ENCODE data around the gene HDGFL3.

The HDGFL3 gene

GRCh38 chr15:83129791-83130190, 77.8 kb downstream of the HDGFL3 start:
- DNase-seq (ENCODE audit: low read depth in 1 of 2, low spot score in 1 of 2), result no peak

DNA sequence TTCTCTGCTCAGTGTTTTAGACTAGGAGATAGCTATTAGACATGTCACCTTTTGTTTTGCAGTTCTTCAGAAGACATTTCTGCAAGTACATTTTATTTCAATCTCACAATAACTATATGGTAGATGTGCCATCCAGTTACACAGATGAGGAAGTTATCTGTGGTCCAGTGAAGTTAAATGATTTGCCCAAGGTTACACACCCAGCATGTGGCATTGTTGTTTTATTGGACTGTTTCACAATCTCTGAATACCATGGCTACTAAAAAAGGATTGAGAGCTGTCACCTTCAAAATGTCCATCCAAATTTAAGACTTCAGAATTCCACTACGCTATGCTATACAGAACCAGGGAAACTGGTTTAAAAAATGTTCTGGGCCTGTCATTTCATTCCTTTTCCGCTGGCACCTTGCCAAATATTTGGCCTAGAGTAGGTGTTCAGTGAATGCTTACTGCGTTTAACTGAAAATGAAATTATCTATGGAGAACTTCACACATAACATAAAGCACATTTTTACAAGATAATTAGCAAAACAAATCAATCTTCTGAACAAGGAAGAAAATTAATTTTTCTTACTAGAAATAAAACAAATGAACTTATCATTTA, 80.0 kb downstream of the HDGFL3 start:
- DNase-seq (ENCODE audit: low read depth in 1 of 2, low spot score in 1 of 2), result no peak

DNA sequence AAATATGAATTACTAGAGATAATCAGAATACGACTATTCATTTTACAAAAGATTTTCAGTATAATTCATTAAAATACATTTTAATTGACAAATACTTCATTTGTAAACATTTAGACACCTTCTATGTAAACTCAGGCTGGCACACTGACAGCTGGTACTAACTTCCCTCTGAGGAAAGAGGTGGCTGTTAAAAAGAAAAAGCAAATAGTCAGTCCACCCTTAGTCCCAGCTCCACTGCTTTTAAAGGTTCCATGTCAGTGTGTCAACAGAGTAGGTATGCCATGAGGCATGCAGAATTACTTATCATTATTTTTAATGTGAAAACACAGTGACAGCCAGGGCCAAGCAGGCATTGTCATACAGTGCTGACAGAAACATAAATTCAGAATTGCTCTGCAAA, 84.1 kb downstream of the HDGFL3 start:
- DNase-seq (ENCODE audit: low read depth in 1 of 2, low spot score in 1 of 2), result no peak

GRCh38 chr15:83119968-83120581, 87.5 kb downstream of the HDGFL3 start:
- no peak for DNase-seq (ENCODE audit: low read depth in 1 of 2, low spot score in 1 of 2)

DNA sequence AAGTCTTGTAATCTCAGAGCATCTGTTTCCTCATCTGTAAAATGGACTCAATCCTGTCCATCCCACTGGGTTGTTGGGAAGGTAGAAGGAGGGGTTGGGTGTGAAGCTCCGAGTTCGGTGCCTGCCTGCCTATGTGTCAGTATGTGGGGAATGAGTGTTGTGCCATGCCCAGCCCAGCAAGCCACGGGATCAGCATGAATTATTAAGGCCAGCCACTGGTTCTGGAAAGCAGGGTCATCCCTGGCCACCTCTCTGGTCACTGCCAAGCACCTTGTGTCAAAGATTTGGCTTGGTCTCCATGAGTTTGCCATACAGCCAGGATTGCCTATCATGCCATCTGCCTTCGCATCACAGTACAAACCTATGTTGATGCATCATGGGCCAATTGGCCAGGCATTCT, 88.7 kb downstream of the HDGFL3 start:
- DNase-seq (ENCODE audit: low read depth in 1 of 2, low spot score in 1 of 2), result no peak

- no peak for DNase-seq (ENCODE audit: low read depth in 1 of 2, low spot score in 1 of 2)
Observed at GRCh38 chr15:83118291-83118827, 89.3 kb downstream of the HDGFL3 start.

DNA sequence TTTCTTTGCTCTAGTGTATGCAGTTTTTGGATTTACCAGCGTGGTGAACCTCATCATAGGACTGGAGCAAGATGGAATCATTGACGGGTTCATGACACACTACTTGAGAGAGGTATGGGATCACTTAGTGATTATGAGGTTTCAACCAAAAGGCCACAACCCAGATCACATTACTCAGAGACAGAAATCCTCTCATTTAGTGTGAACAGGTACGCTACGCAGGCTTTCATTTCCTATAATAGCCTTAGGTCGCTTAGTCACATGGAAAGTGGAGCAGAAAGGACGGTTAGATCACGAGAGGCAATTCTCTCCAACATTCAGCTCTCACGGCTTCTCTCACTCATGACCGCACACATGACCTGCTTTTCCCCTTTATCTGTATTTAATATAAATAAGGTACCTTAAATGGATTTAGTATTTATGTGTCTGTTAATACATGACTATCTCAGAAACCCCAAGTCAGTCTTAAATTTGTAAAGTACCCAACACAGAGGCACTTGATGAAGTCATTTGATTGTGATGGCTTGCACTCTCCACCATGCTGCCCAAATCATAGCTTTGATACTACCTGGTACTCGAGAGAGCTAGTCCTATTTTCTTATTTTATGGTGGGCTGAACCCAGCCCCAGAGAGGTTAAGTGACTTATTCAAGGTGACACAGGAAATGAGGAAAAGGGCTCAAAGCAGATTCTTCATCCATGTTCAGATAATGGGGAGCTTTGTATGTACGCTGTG, 91.6 kb downstream of the HDGFL3 start:
- DNase-seq (ENCODE audit: low read depth in 1 of 2, low spot score in 1 of 2), result no peak

- no peak for DNase-seq (ENCODE audit: low read depth in 1 of 2, low spot score in 1 of 2)
Observed at GRCh38 chr15:83115410-83115809, 92.2 kb downstream of the HDGFL3 start.

DNA sequence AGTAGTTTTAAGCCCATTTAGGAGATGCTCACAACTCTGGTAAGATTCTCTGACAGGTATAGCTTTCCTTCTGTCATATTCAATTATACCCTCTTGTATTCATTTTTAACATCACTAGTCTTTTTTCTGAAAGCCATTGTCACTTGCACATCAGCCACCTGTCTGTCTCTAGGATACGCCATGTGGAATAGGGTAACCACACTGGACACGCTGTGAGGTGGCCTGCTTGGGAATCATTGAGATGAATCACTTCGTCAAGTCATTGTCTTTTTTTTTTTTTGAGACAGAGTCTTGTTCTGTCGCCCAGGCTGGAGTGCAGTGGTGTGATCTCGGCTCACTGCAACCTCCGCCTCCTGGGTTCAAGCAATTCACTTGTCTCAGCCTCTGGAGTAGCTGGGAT, 92.8 kb downstream of the HDGFL3 start:
- DNase-seq (ENCODE audit: low read depth in 1 of 2, low spot score in 1 of 2), result no peak

DNA sequence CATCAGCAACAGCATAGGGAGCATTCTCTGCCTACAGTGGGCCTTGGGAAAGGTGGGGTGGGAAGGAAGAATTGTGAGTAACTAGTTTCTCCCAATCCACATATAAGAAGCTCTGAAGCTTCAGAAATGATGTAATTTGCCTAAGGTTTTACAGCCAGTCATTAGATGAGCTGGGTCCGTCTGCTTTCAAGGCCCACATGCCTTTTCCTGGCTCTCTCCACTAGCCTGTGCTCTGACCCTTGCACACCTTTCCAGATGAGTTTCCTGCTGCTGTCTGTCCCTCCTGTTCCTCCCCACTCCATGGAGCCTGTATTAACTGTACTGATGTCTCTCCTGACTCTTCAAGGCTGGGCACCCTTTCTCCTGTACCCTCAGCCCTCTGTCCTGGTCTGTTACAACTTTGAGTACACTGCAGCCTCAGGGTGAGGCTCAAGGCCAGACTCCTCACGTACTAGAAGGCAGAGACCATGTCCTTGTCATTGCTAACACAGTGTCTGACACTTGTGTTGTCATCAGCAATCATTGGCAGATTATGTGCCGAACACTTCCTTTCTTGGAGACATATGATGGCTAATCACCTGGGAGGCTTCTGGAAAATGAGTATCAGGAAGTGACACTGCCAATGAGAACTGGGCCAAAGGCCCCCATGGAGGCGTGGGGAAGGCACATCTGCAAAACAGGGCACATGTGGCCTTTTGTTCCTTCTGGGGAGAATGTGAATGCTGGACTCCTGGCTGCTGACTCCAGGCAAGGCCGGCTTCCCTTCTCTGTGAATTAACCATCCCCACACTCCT, 93.5 kb downstream of the HDGFL3 start:
- no peak for DNase-seq (ENCODE audit: low read depth in 1 of 2, low spot score in 1 of 2)

DNA sequence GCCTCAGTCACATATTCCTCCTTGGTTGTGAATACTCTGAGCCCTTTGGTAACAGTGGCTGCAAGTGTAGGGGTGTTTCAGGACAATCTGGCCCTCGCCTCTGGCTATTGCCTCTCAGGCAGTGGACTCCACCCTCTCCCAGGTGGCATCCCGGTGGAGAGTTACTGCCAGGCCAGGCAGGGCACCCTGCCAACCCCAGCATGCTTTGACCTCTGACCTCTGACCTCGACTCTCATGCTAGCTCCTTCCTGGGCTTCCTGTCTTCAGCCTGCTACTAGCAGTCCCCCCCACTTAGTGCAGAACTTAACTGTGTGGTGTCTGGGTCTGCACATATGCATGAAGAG, 94.7 kb downstream of the HDGFL3 start:
- no peak for DNase-seq (ENCODE audit: low read depth in 1 of 2, low spot score in 1 of 2)

- DNase-seq (ENCODE audit: low read depth in 1 of 2, low spot score in 1 of 2), result no peak
Observed at GRCh38 chr15:83112233-83112955, 95.2 kb downstream of the HDGFL3 start.

DNA sequence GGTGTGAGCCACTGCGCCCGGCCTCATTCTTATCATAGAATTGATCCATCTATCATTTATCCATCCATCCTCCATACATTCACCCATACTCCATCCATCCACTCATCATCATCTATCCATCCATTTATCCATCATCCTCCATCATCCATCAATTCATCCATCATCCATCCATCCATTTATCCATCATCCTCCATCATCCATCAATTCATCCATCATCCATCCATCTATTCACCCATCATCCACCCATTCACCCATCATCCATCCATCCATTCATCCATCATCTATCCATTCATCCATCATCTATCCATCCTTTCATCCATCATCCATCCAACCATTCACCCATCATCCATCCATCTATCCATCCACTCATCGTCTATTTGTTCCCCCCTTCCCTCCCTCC, 96.5 kb downstream of the HDGFL3 start:
- DNase-seq (ENCODE audit: low read depth in 1 of 2, low spot score in 1 of 2), result no peak

GRCh38 chr15:83110381-83110780, 97.2 kb downstream of the HDGFL3 start:
- DNase-seq (ENCODE audit: low read depth in 1 of 2, low spot score in 1 of 2), result no peak

DNA sequence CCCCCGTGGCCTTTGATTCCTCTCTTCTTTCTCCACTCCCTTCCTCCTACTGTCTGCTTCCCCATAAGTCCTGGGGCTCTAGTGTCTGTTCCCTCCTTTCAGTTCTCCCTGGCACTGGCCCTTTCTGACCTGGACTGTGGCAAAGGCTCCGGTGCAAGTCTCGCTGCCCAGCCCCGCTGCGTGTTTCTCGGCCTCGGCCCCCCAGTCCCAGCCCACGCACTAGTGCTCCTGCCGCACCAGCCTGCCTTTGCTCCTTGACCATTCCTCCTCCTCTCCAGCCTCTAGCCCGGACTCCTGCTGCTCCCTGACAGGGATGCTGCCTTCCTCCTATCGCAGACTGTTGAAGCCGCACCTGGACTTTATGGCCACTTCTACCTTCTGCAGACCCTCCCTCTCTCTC, 98.1 kb downstream of the HDGFL3 start:
- no peak for DNase-seq (ENCODE audit: low read depth in 1 of 2, low spot score in 1 of 2)

DNA sequence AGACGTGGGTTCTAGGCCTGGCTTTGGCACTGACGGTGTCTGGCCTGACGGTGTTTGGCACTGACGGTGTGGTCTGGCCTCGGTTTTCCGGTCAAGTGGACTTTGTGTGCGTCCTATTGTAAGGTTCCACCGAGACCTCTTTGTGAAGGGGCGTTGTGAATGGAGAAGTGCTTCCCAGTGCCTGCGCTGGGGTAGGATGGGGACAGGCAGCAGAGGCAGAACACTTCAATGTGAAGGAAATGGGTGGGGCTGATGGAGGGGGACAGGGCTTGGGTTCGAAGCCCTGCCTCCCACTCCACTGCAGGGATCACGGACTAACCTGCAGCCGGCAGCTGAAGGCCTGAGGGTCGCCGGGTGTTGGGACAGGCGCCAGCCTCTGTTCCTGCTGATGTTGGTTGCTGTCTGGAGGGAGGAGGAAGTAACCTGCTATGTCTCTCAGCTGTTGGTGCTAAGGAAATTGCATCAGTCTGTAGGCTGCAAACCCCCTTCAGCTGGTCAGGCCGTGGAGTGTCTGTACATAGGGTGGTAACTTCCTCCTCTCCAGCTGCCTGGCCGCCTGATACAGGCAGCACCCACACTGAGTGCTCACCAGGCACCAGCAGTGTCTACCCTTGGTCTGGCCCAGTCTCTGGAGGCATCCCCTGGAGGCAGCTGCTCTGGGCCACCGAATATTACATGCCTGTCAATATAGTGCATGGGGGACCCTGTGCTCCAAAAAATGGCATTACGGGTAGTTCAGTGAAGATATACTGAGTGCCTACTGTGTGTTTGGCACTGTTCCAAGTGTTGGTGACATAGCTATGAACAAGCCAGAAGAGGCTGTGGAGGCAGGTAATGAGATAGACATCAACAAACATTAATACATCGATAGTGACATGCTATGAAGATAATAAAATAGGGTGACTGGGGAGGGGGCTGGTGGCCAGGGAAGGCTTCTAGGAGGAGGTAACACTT, 99.1 kb downstream of the HDGFL3 start:
- no peak for DNase-seq (ENCODE audit: low read depth in 1 of 2, low spot score in 1 of 2)

- no peak for DNase-seq (ENCODE audit: low read depth in 1 of 2, low spot score in 1 of 2)
Observed at GRCh38 chr15:83107841-83108181, 99.8 kb downstream of the HDGFL3 start.

- DNase-seq (ENCODE audit: low read depth in 1 of 2, low spot score in 1 of 2), result no peak
Observed at GRCh38 chr15:83106994-83107840, 100.4 kb downstream of the HDGFL3 start, which contains the start of gene TM6SF1. Gene TM6SF1, plus strand, starts transcription at chr15:83107645. Its CDS starts 36 bp downstream, at chr15:83107681.

- DNase-seq (ENCODE audit: low read depth in 1 of 2, low spot score in 1 of 2), result no peak
Observed at GRCh38 chr15:83105440-83105839, 102.2 kb downstream of the HDGFL3 start.

All from activated T-helper 1 cell treated with anti-CD3 and anti-CD28 coated beads, Interleukin-2, amount 50 U/mL, for 16 hours (primary cell).